ENCODE data around the gene STAT5B.

GRCh38 chr17:42225646-42226045, 50.5 kb downstream of the STAT5B start:
- TF ChIP-seq EZH2 (IDR thresholded peaks at IDR 0.05; ENCODE audit: low read length, missing control alignments) (no peak), CTCF (conservative IDR thresholded peaks at IDR 0.05 in 1 of 2, IDR thresholded peaks at IDR 0.05 in 1 of 2; ENCODE audit: low read depth in 1 of 2, low read length in 2 of 2) (no peak)

All from fibroblast of lung (primary cell).